NCI-H2227 treated with DMSO at 0.1 percent for 48 hours (cell line): ENCODE data around the gene ADGRG1.
"Not testable (repeated sequence)": the region's sequence is repeated elsewhere in the genome, so short reads cannot be mapped to it uniquely, and the experiment has no call there.

Source experiments
- DNase-seq: peaks from one replicate; lab custom pipeline; 2025; lab: John Stamatoyannopoulos, UW

ADGRG1 gene

GRCh38 chr16:57666353-57667047 is 38.1 kb downstream of the ADGRG1 start:
- DNase-seq: no peak

GRCh38 chr16:57667048-57667525 is 38.7 kb downstream of the ADGRG1 start:
- DNase-seq: no peak

- DNase-seq: no peak
Observed at GRCh38 chr16:57667526-57668262, 39.3 kb downstream of the ADGRG1 start.

GRCh38 chr16:57668263-57668571 is 39.8 kb downstream of the ADGRG1 start, which contains the start of gene ADGRG3:
Gene ADGRG3 (plus strand): TSS chr16:57668306. CDS start chr16:57668348, 42 bp downstream.
- no peak for DNase-seq

DNA sequence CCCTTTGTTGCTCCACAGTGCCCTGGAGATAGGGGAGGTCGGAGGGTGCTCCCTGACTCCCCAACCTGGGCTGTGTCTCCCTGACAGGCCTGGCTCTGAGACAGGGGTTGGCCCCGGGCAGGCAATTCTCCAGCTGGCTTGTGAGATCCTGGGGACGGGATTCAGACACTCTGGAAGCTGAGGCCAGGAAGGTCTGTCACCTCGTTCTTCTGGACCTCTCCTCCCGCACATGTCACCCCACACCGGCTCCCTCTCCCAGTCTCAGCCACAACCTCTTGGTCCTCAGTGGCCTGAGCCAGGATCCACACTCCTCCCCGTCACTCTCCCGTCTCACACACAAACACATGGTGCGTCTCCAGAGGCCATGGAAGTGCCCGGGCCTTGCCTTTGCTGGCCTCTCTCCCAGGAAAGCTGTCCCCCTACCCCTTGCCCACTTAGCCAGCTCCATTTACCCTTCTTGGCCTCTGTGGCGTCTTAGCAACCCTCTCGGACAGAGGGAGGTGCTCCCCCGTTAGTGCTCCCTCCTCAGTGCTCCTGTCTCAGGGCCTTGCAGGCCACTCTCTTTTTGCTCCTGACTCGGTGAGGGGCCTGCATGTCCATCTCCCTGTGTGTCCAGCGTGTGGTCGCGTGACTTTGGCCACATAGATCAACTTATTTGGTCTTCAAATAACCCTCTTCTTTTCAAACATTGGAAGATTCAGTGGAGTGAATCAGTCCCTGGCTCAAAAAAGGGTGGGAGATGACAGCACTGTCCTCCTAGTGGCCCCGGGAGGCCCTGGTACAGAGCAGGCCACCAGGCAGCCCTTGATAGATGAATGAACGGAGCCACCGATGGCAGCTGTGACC is 40.4 kb downstream of the ADGRG1 start:
- no peak for DNase-seq

- DNase-seq: no peak
Observed at GRCh38 chr16:57669476-57670162, 41.2 kb downstream of the ADGRG1 start.

DNA sequence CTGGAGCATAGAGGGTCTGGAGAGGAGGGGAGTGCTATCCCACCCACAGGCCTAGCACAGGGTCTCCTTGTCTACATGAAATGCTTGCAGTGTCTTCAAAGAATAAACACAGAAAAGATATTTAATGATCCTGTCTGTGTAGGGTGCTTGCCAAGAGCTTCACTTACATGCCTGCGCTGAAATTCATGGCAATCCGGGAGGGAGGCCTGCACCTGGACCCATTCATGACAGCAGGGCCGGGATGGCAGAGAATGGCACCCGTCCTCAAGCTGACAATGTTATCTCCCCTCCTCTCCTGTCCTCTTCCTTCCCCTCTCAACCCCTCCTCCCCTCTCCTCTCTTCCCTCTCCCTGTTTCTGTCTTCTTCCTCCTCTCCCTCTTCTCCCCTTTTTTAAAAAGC is 41.8 kb downstream of the ADGRG1 start:
- no peak for DNase-seq

DNA sequence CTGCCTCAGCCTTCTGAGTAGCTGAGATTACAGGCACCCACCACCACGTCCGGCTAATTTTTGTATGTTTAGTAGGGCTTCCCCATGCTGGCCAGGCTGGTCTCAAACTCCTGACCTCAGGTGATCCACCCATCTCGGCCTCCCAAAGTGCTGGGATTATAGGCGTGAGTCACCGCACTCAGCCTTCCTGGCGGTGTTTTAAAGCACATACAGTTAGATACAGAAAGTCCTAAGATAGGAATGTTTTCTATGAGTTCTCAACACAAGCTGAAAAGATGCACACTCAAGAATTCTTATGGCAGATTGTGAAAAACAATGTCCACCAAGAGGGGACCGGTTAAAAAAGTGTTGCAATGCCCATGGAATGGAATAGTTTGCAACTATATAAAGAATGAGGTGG is 43.0 kb downstream of the ADGRG1 start:
- not testable (repeated sequence) for DNase-seq

DNA sequence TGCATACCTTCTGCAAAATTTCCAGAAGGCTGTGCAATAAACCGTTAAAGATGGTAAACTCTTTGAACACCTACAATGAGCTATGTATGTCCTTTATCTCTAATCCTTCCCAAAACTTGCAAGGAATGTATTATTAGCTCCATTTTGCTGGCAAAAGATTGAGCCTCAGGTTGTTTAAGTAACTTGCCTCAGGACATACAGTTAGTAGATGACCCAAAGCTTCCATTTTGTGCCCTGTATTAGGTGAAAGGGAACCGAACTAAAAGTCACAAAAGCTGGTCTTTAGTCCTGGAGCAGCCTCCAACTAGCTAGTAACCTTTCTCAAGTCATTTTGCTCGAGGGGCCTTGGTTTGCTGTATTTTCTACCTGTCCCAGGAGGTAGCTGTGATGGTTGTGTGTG is 44.0 kb downstream of the ADGRG1 start:
- DNase-seq: no peak

GRCh38 chr16:57672824-57673223 is 44.4 kb downstream of the ADGRG1 start:
- DNase-seq: no peak

- DNase-seq: no peak
Observed at GRCh38 chr16:57675741-57676551, 47.5 kb downstream of the ADGRG1 start.

DNA sequence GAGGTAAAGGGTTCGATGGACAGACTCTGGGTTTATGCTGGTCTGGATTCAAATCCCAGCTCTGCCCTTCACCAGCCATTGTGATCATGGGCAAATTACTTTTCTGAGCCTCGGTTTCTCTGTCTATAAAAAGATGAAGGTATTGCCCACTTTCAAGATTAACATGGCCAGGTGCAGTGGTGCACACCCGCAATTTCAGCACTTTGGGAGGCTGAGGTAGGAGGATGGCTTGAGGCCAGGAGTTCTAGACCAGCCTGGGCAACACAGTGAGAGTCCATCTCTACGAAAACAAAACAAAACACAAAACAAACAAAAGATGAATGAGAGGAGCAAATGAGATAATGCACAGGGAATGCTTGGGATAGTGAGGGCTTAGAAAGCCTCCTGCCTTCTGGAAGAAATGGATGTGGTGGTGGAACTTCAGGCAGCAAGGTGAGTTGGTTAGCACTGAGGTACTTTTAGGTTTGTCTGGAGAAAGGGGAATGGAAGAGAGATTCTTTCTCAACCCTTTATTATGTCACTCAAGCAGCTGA is 48.2 kb downstream of the ADGRG1 start:
- no peak for DNase-seq

- DNase-seq: no peak
Observed at GRCh38 chr16:57677622-57678369, 49.4 kb downstream of the ADGRG1 start.

- no peak for DNase-seq
Observed at GRCh38 chr16:57679016-57679415, 50.6 kb downstream of the ADGRG1 start.

GRCh38 chr16:57679767-57680482 is 51.5 kb downstream of the ADGRG1 start:
- no peak for DNase-seq

GRCh38 chr16:57680842-57681375 is 52.5 kb downstream of the ADGRG1 start:
- DNase-seq: no peak

DNA sequence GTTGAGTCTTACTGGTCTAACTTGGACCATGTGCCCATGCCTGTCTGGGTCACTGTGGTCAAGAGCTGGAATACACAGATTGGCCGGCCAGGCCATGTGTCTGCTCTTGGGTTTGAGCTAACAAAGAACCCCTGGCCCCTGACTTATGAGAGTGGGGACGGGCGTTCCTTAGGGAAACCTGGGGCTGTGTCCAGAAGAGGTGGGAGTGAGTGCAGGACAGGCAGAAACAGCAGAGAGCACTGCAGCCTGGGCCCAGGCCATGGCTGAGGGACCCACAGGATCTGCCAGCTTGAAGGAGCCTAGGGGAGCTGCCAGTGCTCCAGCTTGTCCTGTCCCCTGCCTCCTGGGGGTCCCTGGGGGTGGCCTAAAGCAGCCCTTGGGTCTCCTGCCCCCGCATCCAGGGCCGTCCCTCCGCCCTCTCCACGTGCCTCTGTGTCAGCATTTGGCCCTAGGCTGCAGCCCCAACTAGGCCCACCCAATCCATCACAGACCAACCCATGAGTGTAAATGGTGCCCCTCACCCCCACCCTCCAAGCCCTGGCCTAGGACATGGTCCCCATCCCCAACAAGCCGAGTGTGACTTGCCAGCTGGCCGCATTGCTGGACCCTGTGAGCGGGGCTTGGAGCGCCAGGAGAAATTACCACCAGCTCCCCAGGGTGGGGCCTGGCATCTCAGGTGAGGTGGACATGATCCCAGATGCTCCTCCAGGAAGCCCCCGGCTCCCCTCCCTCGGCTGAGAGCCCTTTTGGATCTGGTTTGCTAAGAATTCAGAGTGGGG is 53.7 kb downstream of the ADGRG1 start:
- DNase-seq: no peak
